Measurements from ENCODE around the gene OSBPL5.
A peak's percentile ranks its signal among the peaks of the same experiment; 100 is the strongest.

The OSBPL5 gene

DNA sequence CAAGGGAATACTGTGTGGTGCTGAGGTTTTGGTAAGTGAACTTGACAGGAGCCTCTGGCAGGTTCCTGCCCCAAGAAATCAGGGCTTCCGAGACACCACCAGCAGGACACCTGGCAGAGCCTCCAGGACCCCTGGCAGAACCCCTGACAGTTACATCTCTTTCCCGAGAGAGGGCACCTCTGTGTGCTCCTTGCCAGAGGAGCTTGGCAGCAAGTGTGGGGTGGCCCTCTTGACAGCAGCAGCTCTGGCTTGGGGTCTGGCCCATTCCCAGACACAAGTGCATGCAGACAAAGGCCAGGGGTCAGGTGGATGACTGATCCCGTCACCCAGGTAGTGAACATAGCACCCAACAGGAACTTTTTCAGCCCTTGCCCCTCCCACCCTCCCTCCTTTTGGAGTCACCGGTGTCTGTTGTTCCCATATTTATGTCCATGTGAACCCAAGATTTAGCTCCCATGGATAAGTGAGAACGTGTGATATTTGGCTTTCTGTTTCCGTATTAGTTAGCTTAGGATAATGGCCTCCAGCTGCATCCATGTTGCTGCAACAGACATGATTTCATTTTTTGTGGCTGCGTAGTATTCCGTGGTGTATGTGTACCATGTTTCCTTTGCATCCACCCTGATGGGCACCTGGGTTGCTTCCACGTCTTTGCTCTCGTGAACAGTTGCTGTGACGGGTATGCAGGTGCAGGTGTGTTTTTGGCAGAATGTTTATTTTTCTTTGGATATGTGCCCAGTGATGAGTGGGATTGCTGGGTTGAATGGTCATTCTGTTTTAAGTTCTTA, 21.2 kb upstream of the OSBPL5 start:
- Histone ChIP-seq H2AK5ac (ENCODE audit: low read depth, low read length) (no peak overlapping the region), H2BK12ac (ENCODE audit: low read length) (no peak overlapping the region), H3K23ac (ENCODE audit: low read depth, low read length, poor library complexity) (no peak overlapping the region), H4K8ac (ENCODE audit: low read depth, low read length) (no peak overlapping the region), H3K4me1 (ENCODE audit: control insufficient read depth in 2 of 2, insufficient read depth in 1 of 2, low read depth in 1 of 2, low read length in 2 of 2) (peaks cover 6 to 11% of the 10 kb centered on the region in 2 donors), H3K27ac (replicated peaks; ENCODE audit: low read length) (no peak overlapping the region), H3K9me3 (replicated peaks in 1 of 2; ENCODE audit: control insufficient read depth in 2 of 2, insufficient read depth in 1 of 2, low read depth in 1 of 2, low read length in 2 of 2) (no peaks in the 10 kb centered on the region), H3K36me3 (replicated peaks in 1 of 2; ENCODE audit: control insufficient read depth in 2 of 2, insufficient read depth in 2 of 2, low read length in 2 of 2) (no peaks in the 10 kb centered on the region), H2AFZ (ENCODE audit: low read length) (no peak overlapping the region), H3K9ac (ENCODE audit: low read depth, low read length, poor library complexity) (peak overlapping the region; percentile 56), H2BK5ac (ENCODE audit: low read length) (no peak overlapping the region), H3K4me3 (ENCODE audit: low read length in 2 of 2) (no peak overlapping the region), H3K4me2 (ENCODE audit: insufficient read depth, low read length, poor library complexity, severe bottlenecking) (no peak overlapping the region), H3K4ac (ENCODE audit: low read length) (no peak overlapping the region), H3K18ac (ENCODE audit: low read length) (no peak overlapping the region), H4K91ac (ENCODE audit: low read depth, low read length, poor library complexity) (no peak overlapping the region), H3K27me3 (ENCODE audit: control insufficient read depth in 3 of 3, insufficient read depth in 3 of 3, low read depth in 1 of 3, low read length in 3 of 3) (peaks cover 0 to 4% (median 0%) of the 10 kb centered on the region in 3 experiments), H3K14ac (ENCODE audit: low read length) (no peak overlapping the region), H2BK120ac (ENCODE audit: low read depth, low read length) (no peak overlapping the region), H2BK15ac (ENCODE audit: low read length) (no peak overlapping the region), H3K79me1 (ENCODE audit: low read depth, low read length) (no peaks in the 10 kb centered on the region)
- WGBS, 2 donors (ENCODE audit: extremely low coverage in 2 of 2, insufficient read length in 2 of 2, insufficient replicate concordance in 1 of 2): no CpG with 5 or more reads among the region's 11 CpGs
- DNase-seq (ENCODE audit: low spot score): no peak

DNA sequence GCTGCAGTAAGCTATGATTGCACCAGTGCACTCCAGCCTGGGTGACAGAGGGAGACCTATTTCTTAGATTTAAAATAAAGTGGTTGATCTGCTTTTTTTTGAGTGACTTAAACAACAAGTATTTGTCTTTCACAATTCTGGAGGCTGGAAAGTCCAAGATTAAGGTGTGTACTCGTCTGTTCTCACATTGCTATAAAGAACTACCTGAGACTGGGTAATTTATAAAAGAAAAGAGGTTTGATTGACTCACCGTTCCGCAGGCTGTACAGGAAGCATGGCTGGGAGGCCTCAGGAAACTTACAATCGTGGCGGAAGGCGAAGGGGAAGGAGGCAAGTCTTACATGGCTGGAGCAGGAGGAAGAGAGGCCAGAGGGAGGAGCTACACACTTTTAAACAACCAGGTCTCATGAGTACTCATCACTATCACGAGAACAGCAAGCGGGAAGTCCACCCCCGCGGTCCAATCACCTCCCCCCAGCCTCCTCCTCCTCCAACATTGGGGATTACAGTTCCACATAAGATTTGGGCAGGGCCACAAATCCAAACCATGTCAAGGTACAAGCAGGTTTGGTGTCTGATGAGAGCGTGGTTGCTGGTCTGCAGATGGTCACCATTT, 19.7 kb upstream of the OSBPL5 start:
- H4K8ac ChIP-seq (ENCODE audit: low read depth, low read length): no peak overlapping the region
- no peak overlapping the region for H3K23ac ChIP-seq (ENCODE audit: low read depth, low read length, poor library complexity)
- H3K9ac ChIP-seq (ENCODE audit: low read depth, low read length, poor library complexity): no peak overlapping the region
- H3K36me3 ChIP-seq (replicated peaks in 1 of 2; ENCODE audit: control insufficient read depth in 2 of 2, insufficient read depth in 2 of 2, low read length in 2 of 2): no peaks in the 10 kb centered on the region
- H3K27me3 ChIP-seq (ENCODE audit: control insufficient read depth in 3 of 3, insufficient read depth in 3 of 3, low read depth in 1 of 3, low read length in 3 of 3): peaks cover 0 to under 1% (median 0%) of the 10 kb centered on the region in 3 experiments
- H3K4me1 ChIP-seq (ENCODE audit: control insufficient read depth in 2 of 2, insufficient read depth in 1 of 2, low read depth in 1 of 2, low read length in 2 of 2): peaks cover 6 to 11% of the 10 kb centered on the region in 2 donors
- H2BK12ac ChIP-seq (ENCODE audit: low read length): no peak overlapping the region
- no peak for DNase-seq (ENCODE audit: low spot score)
- H3K4ac ChIP-seq (ENCODE audit: low read length): no peak overlapping the region
- no peak overlapping the region for H2BK5ac ChIP-seq (ENCODE audit: low read length)
- H2AK5ac ChIP-seq (ENCODE audit: low read depth, low read length): no peak overlapping the region
- H3K79me1 ChIP-seq (ENCODE audit: low read depth, low read length): no peaks in the 10 kb centered on the region
- no peak overlapping the region for H2BK15ac ChIP-seq (ENCODE audit: low read length)
- no peak overlapping the region for H3K4me3 ChIP-seq (ENCODE audit: low read length in 2 of 2)
- no peak overlapping the region for H3K18ac ChIP-seq (ENCODE audit: low read length)
- no peak overlapping the region for H3K4me2 ChIP-seq (ENCODE audit: insufficient read depth, low read length, poor library complexity, severe bottlenecking)
- no peak overlapping the region for H2BK120ac ChIP-seq (ENCODE audit: low read depth, low read length)
- no peak overlapping the region for H2AFZ ChIP-seq (ENCODE audit: low read length)
- no peak overlapping the region for H4K91ac ChIP-seq (ENCODE audit: low read depth, low read length, poor library complexity)
- no peak overlapping the region for H3K27ac ChIP-seq (replicated peaks; ENCODE audit: low read length)
- no peaks in the 10 kb centered on the region for H3K9me3 ChIP-seq (replicated peaks in 1 of 2; ENCODE audit: control insufficient read depth in 2 of 2, insufficient read depth in 1 of 2, low read depth in 1 of 2, low read length in 2 of 2)
- no peak overlapping the region for H3K14ac ChIP-seq (ENCODE audit: low read length)
- WGBS, 2 donors (ENCODE audit: extremely low coverage in 2 of 2, insufficient read length in 2 of 2, insufficient replicate concordance in 1 of 2): no CpG with 5 or more reads among the region's 11 CpGs

DNA sequence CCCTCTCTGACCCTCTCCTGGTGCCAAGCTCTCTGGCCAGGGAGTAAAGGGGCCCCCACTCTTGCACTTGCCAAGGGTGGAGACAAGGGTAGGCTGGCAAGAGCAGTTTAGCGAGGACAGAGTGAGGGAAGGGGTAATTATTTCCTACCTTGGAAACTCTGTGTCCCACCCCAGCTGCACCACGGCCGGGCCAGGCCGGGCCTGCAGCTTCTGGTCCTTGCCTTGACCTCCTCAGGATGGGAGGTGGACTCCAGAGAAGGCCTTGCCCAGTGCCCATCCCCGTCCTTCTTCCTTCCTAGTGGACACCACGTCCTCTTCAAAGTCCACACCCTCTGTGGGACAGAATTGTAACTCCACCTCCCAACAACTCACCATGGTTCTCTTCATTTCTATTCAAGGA, 18.4 kb upstream of the OSBPL5 start:
- Histone ChIP-seq H3K9me3 (replicated peaks in 1 of 2; ENCODE audit: control insufficient read depth in 2 of 2, insufficient read depth in 1 of 2, low read depth in 1 of 2, low read length in 2 of 2) (no peaks in the 10 kb centered on the region), H3K27ac (replicated peaks; ENCODE audit: low read length) (no peak overlapping the region), H3K36me3 (replicated peaks in 1 of 2; ENCODE audit: control insufficient read depth in 2 of 2, insufficient read depth in 2 of 2, low read length in 2 of 2) (no peaks in the 10 kb centered on the region), H3K27me3 (ENCODE audit: control insufficient read depth in 3 of 3, insufficient read depth in 3 of 3, low read depth in 1 of 3, low read length in 3 of 3) (no peaks in the 10 kb centered on the region), H2AK5ac (ENCODE audit: low read depth, low read length) (no peak overlapping the region), H3K9ac (ENCODE audit: low read depth, low read length, poor library complexity) (no peak overlapping the region), H2BK120ac (ENCODE audit: low read depth, low read length) (no peak overlapping the region), H3K14ac (ENCODE audit: low read length) (no peak overlapping the region), H2AFZ (ENCODE audit: low read length) (no peak overlapping the region), H3K4me3 (ENCODE audit: low read length in 2 of 2) (no peak overlapping the region), H3K4me2 (ENCODE audit: insufficient read depth, low read length, poor library complexity, severe bottlenecking) (no peak overlapping the region), H3K4me1 (ENCODE audit: control insufficient read depth in 2 of 2, insufficient read depth in 1 of 2, low read depth in 1 of 2, low read length in 2 of 2) (peaks cover 0 to under 1% of the 10 kb centered on the region in 2 donors), H2BK12ac (ENCODE audit: low read length) (no peak overlapping the region), H4K8ac (ENCODE audit: low read depth, low read length) (no peak overlapping the region), H3K4ac (ENCODE audit: low read length) (no peak overlapping the region), H2BK5ac (ENCODE audit: low read length) (no peak overlapping the region), H4K91ac (ENCODE audit: low read depth, low read length, poor library complexity) (no peak overlapping the region), H2BK15ac (ENCODE audit: low read length) (no peak overlapping the region), H3K79me1 (ENCODE audit: low read depth, low read length) (no peaks in the 10 kb centered on the region), H3K18ac (ENCODE audit: low read length) (no peak overlapping the region), H3K23ac (ENCODE audit: low read depth, low read length, poor library complexity) (no peak overlapping the region)
- WGBS, 2 donors (ENCODE audit: extremely low coverage in 2 of 2, insufficient read length in 2 of 2, insufficient replicate concordance in 1 of 2): no CpG with 5 or more reads among the region's 6 CpGs
- no peak for DNase-seq (ENCODE audit: low spot score)

DNA sequence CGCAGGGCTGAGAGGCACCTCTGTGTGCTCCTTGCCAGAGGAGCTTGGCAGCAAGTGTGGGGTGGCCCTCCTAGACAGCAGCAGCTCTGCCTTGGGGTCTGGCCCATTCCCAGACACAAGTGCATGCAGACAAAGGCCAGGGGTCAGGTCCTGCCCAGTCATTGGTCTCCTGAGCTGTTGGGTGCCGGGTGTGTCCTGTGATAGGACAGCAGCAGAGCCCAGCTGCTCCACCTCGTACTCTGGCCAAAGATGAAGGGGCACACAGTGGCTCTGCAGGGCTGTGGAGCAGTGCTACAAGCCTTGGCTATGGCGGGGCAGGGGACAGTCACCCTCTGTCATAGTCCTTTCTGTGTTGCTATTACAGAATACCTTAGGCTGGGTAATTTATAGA, 17.3 kb upstream of the OSBPL5 start:
- Histone ChIP-seq H3K18ac (ENCODE audit: low read length) (no peak overlapping the region), H2AFZ (ENCODE audit: low read length) (no peak overlapping the region), H3K36me3 (replicated peaks in 1 of 2; ENCODE audit: control insufficient read depth in 2 of 2, insufficient read depth in 2 of 2, low read length in 2 of 2) (no peaks in the 10 kb centered on the region), H3K14ac (ENCODE audit: low read length) (no peak overlapping the region), H4K8ac (ENCODE audit: low read depth, low read length) (no peak overlapping the region), H3K79me1 (ENCODE audit: low read depth, low read length) (no peaks in the 10 kb centered on the region), H2BK5ac (ENCODE audit: low read length) (no peak overlapping the region), H3K27me3 (ENCODE audit: control insufficient read depth in 3 of 3, insufficient read depth in 3 of 3, low read depth in 1 of 3, low read length in 3 of 3) (no peaks in the 10 kb centered on the region), H2BK15ac (ENCODE audit: low read length) (peak overlapping the region; percentile 31), H4K91ac (ENCODE audit: low read depth, low read length, poor library complexity) (no peak overlapping the region), H3K9ac (ENCODE audit: low read depth, low read length, poor library complexity) (no peak overlapping the region), H3K4me1 (ENCODE audit: control insufficient read depth in 2 of 2, insufficient read depth in 1 of 2, low read depth in 1 of 2, low read length in 2 of 2) (no peaks in the 10 kb centered on the region), H2BK120ac (ENCODE audit: low read depth, low read length) (no peak overlapping the region), H3K27ac (replicated peaks; ENCODE audit: low read length) (no peak overlapping the region), H3K23ac (ENCODE audit: low read depth, low read length, poor library complexity) (no peak overlapping the region), H3K4me3 (ENCODE audit: low read length in 2 of 2) (no peak overlapping the region), H2AK5ac (ENCODE audit: low read depth, low read length) (peak overlapping the region; percentile 3), H3K9me3 (replicated peaks in 1 of 2; ENCODE audit: control insufficient read depth in 2 of 2, insufficient read depth in 1 of 2, low read depth in 1 of 2, low read length in 2 of 2) (no peaks in the 10 kb centered on the region), H3K4ac (ENCODE audit: low read length) (no peak overlapping the region), H2BK12ac (ENCODE audit: low read length) (no peak overlapping the region), H3K4me2 (ENCODE audit: insufficient read depth, low read length, poor library complexity, severe bottlenecking) (no peak overlapping the region)
- WGBS, 2 donors (ENCODE audit: extremely low coverage in 2 of 2, insufficient read length in 2 of 2, insufficient replicate concordance in 1 of 2): no CpG with 5 or more reads among the region's 4 CpGs
- DNase-seq (ENCODE audit: low spot score): no peak
